Sigmoid colon (tissue), 7 donors: ENCODE data around the gene CEP128. TPM values are rescaled to one million over a fixed set of nuclear protein-coding genes. Genes with fewer than 3 reads are reported as not detected.

Experiments used
- DNase-seq: peaks from one replicate; pipeline ENCODE4 v3.0.0-alpha.2; 2019
- H3K27ac ChIP-seq, 4 donors: fragments of 200-600 bp; sonication (generic); one replicate each; pipeline ENCODE4 v1.5.1; 2016 to 2019; ENCODE audit warnings: mild to moderate bottlenecking in 1 of 4
- H3K27me3 ChIP-seq, 3 donors: fragments of 200-600 bp; sonication (generic); one replicate each; pipeline ENCODE4 v1.5.1; 2019; ENCODE audit warnings: mild to moderate bottlenecking in 1 of 3
- H3K36me3 ChIP-seq, 4 donors: fragments of 200-600 bp; sonication (generic); one replicate each; pipeline ENCODE4 v1.5.1; 2016 to 2019
- H3K4me1 ChIP-seq, 4 donors: fragments of 200-600 bp; sonication (generic); one replicate each; pipeline ENCODE4 v1.5.1; 2017 to 2019
- H3K4me3 ChIP-seq, 4 donors: fragments of 200-600 bp; sonication (generic); one replicate each; pipeline ENCODE4 v1.5.1; 2017 to 2019; ENCODE audit warnings: mild to moderate bottlenecking in 2 of 4, moderate library complexity in 1 of 4
- H3K9me3 ChIP-seq, 4 donors: fragments of 200-600 bp in 3 of 4; sonication (generic) in 3 of 4; one replicate each; pipeline versions ENCODE4 v1.5.1 to v1.6.1; 2013 to 2019
- CTCF ChIP-seq, 4 experiments: fragments of 450-650 bp in 3 of 4; fragments of 200-600 bp in 1 of 4; IDR thresholded peaks; one replicate each; pipeline ENCODE4 v1.5.1; 2016 to 2019; ENCODE audit warnings: antibody characterized with exemption in 4 of 4, mild to moderate bottlenecking in 3 of 4, moderate library complexity in 2 of 4
- EP300 ChIP-seq, 4 donors: sonication (generic); formaldehyde crosslinking; IDR thresholded peaks; one replicate each; pipeline ENCODE4 v1.6.1; 2017; ENCODE audit warnings: antibody characterized with exemption in 4 of 4
- POLR2A ChIP-seq, 2 donors: fragments of 450-650 bp; IDR thresholded peaks; one replicate each; pipeline ENCODE4 v1.6.1; 2016; ENCODE audit warnings: antibody characterized with exemption in 2 of 2, mild to moderate bottlenecking in 2 of 2, moderate library complexity in 2 of 2
- POLR2AphosphoS5 ChIP-seq, 4 donors: sonication (generic); formaldehyde crosslinking; IDR thresholded peaks; one replicate each; pipeline ENCODE4 v1.6.1; 2017; ENCODE audit warnings: antibody characterized with exemption in 4 of 4
- WGBS, 2 donors: extraction: QIAGEN DNeasy Blood & Tissue Kit; methylation state at CpG; one replicate each; pipeline ENCODE4 v1.1.7; 2013; 5-methylcytosine and 5-hydroxymethylcytosine counted together
- intact Hi-C: fragments of 100-400 bp; cut with DNase I; formaldehyde crosslinking; loops from one replicate; pipeline ENCODE4 v1.15.1; 2023
- polyA plus RNA-seq, 3 donors: library from polyadenylated mRNA; stranded (reverse); fragments of 200-250 nt; gene quantifications; one replicate each; pipeline ENCODE4 v1.2.3, GENCODE V29; 2013
- total RNA-seq, 4 donors: library from RNA; depleted of rRNA; stranded (reverse); fragments of >200 nt; gene quantifications; one replicate each; pipeline ENCODE4 v1.1.0, GENCODE V29; 2016
- donor health status: healthy with polysubstance abuse.
- donor health status: Bipolar disorder and iron deficiency.
- donor health status: healthy.

CEP128 gene
- total and polyA plus RNA-seq, 7 donors: 0.60 to 16.6 (median 8.3) TPM

- H3K27me3 ChIP-seq: no peaks in the 10 kb centered on the region
- H3K4me1 ChIP-seq: no peaks in the 10 kb centered on the region
- intact Hi-C loops: no loop called here
- H3K27ac ChIP-seq: no peak overlapping the region
- H3K4me3 ChIP-seq: no peak overlapping the region
- H3K9me3 ChIP-seq: no peaks in the 10 kb centered on the region
- H3K36me3 ChIP-seq: no peaks in the 10 kb centered on the region
- WGBS, 2 donors: 96% methylated on average over 1 of the region's 1 CpG
- TF ChIP-seq POLR2AphosphoS5 (IDR thresholded peaks at IDR 0.05) (no peak), POLR2A (IDR thresholded peaks at IDR 0.05) (no peak), EP300 (IDR thresholded peaks at IDR 0.05) (no peak)
- DNase-seq: no peak
Observed at GRCh38 chr14:80705241-80705980, 236.1 kb downstream of the CEP128 start.

GRCh38 chr14:80700601-80701000 lies 240.9 kb downstream of the CEP128 start:
- 96 to 98% methylated on average over 1 of the region's 1 CpG for WGBS, 2 donors
- H3K36me3 ChIP-seq: no peaks in the 10 kb centered on the region
- intact Hi-C loops: no loop called here
- H3K9me3 ChIP-seq: no peaks in the 10 kb centered on the region
- DNase-seq: no peak
- H3K27ac ChIP-seq: no peak overlapping the region
- no peaks in the 10 kb centered on the region for H3K27me3 ChIP-seq
- TF ChIP-seq CTCF (IDR thresholded peaks at IDR 0.05) (no peak), POLR2A (IDR thresholded peaks at IDR 0.05) (no peak), POLR2AphosphoS5 (IDR thresholded peaks at IDR 0.05) (no peak), EP300 (IDR thresholded peaks at IDR 0.05) (no peak)
- H3K4me3 ChIP-seq: no peak overlapping the region
- H3K4me1 ChIP-seq: no peaks in the 10 kb centered on the region

- DNase-seq: no peak
- Histone ChIP-seq H3K36me3 (no peaks in the 10 kb centered on the region), H3K27ac (no peak overlapping the region), H3K9me3 (no peaks in the 10 kb centered on the region), H3K27me3 (no peaks in the 10 kb centered on the region), H3K4me3 (no peak overlapping the region), H3K4me1 (no peaks in the 10 kb centered on the region)
- 82 to 94% methylated on average over 4 of the region's 4 CpGs for WGBS, 2 donors
- intact Hi-C loops: no loop called here
- no peak for TF ChIP-seq CTCF (IDR thresholded peaks at IDR 0.05)
- no peak for TF ChIP-seq POLR2AphosphoS5 (IDR thresholded peaks at IDR 0.05)
- TF ChIP-seq POLR2A (IDR thresholded peaks at IDR 0.05): no peak
- no peak for TF ChIP-seq EP300 (IDR thresholded peaks at IDR 0.05)
Observed at GRCh38 chr14:80699861-80700260, 241.7 kb downstream of the CEP128 start.

DNA sequence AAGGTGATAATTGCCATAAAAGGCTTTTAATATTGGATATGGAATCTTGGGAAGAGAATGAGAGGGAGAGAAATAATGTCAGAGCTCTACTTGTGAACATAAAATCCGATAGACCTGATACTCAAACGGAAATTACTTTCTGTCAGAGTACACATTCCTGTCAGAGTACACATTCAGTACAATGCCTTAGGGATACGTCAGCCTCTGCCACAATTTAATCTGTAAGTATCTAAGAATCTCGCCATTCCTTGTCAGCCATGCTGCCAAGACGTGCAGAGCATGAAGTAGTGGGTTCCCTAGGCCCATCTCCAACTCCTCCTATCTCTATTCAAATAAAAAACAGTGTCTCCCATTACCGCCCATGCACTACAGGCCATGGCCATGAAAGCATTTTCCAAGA lies 242.6 kb downstream of the CEP128 start:
- H3K9me3 ChIP-seq: no peaks in the 10 kb centered on the region
- 94 to 98% methylated on average over 6 of the region's 6 CpGs for WGBS, 2 donors
- no peak overlapping the region for H3K4me3 ChIP-seq
- H3K27ac ChIP-seq: no peak overlapping the region
- DNase-seq: no peak
- TF ChIP-seq POLR2AphosphoS5 (IDR thresholded peaks at IDR 0.05) (no peak), EP300 (IDR thresholded peaks at IDR 0.05) (no peak), CTCF (IDR thresholded peaks at IDR 0.05) (no peak), POLR2A (IDR thresholded peaks at IDR 0.05) (no peak)
- no peaks in the 10 kb centered on the region for H3K36me3 ChIP-seq
- no peaks in the 10 kb centered on the region for H3K27me3 ChIP-seq
- intact Hi-C loops: no loop called here
- no peaks in the 10 kb centered on the region for H3K4me1 ChIP-seq

DNA sequence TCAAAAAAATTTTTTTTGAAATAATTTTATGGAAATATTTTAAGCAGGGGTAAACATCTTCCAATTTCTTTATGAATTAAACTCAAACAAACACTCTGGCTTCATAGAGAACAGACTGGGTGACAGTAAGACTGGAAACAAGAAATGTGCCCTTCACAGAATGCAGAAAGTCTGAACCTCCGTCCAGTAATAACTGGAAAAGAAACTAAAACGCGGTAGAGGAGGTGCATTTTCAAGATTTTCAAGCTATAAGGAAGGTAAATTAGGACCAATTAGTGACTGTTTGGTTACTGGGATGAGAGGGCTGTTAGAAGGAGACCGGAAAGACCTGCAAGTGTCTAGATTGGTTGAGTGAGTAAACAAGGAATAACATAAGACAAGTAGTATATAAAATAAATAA lies 245.7 kb downstream of the CEP128 start:
- Histone ChIP-seq H3K4me1 (no peaks in the 10 kb centered on the region), H3K4me3 (no peak overlapping the region), H3K36me3 (no peaks in the 10 kb centered on the region), H3K27me3 (no peaks in the 10 kb centered on the region), H3K9me3 (no peaks in the 10 kb centered on the region), H3K27ac (no peak overlapping the region)
- no peak for DNase-seq
- TF ChIP-seq CTCF (IDR thresholded peaks at IDR 0.05) (no peak), POLR2AphosphoS5 (IDR thresholded peaks at IDR 0.05) (no peak), EP300 (IDR thresholded peaks at IDR 0.05) (no peak), POLR2A (IDR thresholded peaks at IDR 0.05) (no peak)
- WGBS, 2 donors: 86 to 87% methylated on average over 4 of the region's 4 CpGs
- intact Hi-C loops: no loop called here
